ENCODE data around the gene CACNA1C.

CACNA1C gene

DNA sequence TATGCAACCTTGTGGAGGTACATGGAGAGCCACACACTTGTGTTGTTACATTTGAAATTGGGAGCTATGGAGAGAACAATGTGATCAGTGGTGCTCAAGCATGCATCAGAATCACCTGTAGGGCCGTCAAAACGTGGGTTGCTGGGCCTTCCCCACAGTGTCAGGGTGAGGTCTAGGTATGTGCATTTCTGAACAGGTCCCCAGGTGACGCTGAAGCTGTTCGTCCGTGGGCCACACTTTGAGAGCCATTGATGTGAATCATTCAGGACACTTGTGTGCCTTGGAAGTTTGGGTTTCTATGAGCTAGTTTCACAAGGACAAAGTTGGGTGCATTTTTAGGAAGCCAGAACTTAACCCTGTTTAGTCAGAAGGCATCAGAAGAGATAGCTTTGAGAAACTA lies 450.2 kb downstream of the CACNA1C start:
- Histone ChIP-seq H3K36me3 (ENCODE audit: insufficient read depth, low read length) (no peaks in the 10 kb centered on the region), H3K27me3 (ENCODE audit: insufficient read depth, low read length, poor library complexity) (peaks cover 3% of the 10 kb centered on the region), H3K9me3 (ENCODE audit: insufficient read depth, low read length, severe bottlenecking) (no peaks in the 10 kb centered on the region), H2AFZ (ENCODE audit: low read depth, low read length) (no peak overlapping the region), H3K27ac (ENCODE audit: low read length) (no peak overlapping the region), H3K4me3 (ENCODE audit: low read depth in 1 of 2, low read length in 2 of 2) (no peak overlapping the region), H3K4me1 (ENCODE audit: insufficient read depth, low read length) (no peaks in the 10 kb centered on the region), H3K4me2 (ENCODE audit: insufficient read depth, low read length) (no peak overlapping the region), H3K79me2 (ENCODE audit: insufficient read depth, low read length) (no peaks in the 10 kb centered on the region), H3K9ac (ENCODE audit: low read depth, low read length) (no peak overlapping the region), H4K20me1 (ENCODE audit: insufficient read depth, low read length) (no peaks in the 10 kb centered on the region)
- no peak for ATAC-seq (ENCODE audit: insufficient read depth, low read depth)
- TF ChIP-seq EZH2 (IDR thresholded peaks at IDR 0.05; ENCODE audit: borderline replicate concordance, low read depth, low read length, severe bottlenecking): no peak
- TF ChIP-seq, protein P1, sequence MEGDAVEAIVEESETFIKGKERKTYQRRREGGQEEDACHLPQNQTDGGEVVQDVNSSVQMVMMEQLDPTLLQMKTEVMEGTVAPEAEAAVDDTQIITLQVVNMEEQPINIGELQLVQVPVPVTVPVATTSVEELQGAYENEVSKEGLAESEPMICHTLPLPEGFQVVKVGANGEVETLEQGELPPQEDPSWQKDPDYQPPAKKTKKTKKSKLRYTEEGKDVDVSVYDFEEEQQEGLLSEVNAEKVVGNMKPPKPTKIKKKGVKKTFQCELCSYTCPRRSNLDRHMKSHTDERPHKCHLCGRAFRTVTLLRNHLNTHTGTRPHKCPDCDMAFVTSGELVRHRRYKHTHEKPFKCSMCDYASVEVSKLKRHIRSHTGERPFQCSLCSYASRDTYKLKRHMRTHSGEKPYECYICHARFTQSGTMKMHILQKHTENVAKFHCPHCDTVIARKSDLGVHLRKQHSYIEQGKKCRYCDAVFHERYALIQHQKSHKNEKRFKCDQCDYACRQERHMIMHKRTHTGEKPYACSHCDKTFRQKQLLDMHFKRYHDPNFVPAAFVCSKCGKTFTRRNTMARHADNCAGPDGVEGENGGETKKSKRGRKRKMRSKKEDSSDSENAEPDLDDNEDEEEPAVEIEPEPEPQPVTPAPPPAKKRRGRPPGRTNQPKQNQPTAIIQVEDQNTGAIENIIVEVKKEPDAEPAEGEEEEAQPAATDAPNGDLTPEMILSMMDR (IDR thresholded peaks at IDR 0.05; ENCODE audit: borderline replicate concordance, extremely low read depth, low read length, poor library complexity, severe bottlenecking): no peak
- DNase-seq: no peak

DNA sequence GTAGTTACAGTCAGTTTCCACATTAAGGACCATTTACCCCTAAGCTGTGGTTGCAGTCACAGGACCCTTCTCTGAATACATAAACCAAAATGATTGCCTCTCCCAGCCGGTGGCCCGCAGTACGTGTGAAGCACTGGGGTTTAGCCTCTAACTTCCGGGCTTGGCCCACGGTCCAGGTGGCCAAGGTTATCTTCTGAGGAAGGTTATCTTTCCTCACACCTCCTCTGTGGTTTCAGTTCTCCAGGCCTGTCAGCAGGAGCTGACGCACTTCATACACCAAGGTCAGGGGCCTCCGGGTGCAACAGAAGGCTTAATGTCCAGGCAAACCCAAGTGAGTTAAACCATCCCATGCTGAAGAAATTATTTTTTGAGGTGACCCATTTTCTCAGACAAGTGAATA lies 451.0 kb downstream of the CACNA1C start:
- H3K27ac ChIP-seq (ENCODE audit: low read length): no peak overlapping the region
- no peak overlapping the region for H2AFZ ChIP-seq (ENCODE audit: low read depth, low read length)
- TF ChIP-seq, protein P1 (IDR thresholded peaks at IDR 0.05; ENCODE audit: borderline replicate concordance, extremely low read depth, low read length, poor library complexity, severe bottlenecking): no peak
- TF ChIP-seq EZH2 (IDR thresholded peaks at IDR 0.05; ENCODE audit: borderline replicate concordance, low read depth, low read length, severe bottlenecking): no peak
- H3K4me2 ChIP-seq (ENCODE audit: insufficient read depth, low read length): no peak overlapping the region
- no peaks in the 10 kb centered on the region for H3K36me3 ChIP-seq (ENCODE audit: insufficient read depth, low read length)
- no peaks in the 10 kb centered on the region for H3K79me2 ChIP-seq (ENCODE audit: insufficient read depth, low read length)
- H3K4me3 ChIP-seq (ENCODE audit: low read depth in 1 of 2, low read length in 2 of 2): no peak overlapping the region
- DNase-seq (no peak), ATAC-seq (ENCODE audit: insufficient read depth, low read depth) (no peak)
- no peaks in the 10 kb centered on the region for H4K20me1 ChIP-seq (ENCODE audit: insufficient read depth, low read length)
- no peaks in the 10 kb centered on the region for H3K4me1 ChIP-seq (ENCODE audit: insufficient read depth, low read length)
- no peaks in the 10 kb centered on the region for H3K9me3 ChIP-seq (ENCODE audit: insufficient read depth, low read length, severe bottlenecking)
- H3K9ac ChIP-seq (ENCODE audit: low read depth, low read length): no peak overlapping the region
- H3K27me3 ChIP-seq (ENCODE audit: insufficient read depth, low read length, poor library complexity): peaks cover 3% of the 10 kb centered on the region

DNA sequence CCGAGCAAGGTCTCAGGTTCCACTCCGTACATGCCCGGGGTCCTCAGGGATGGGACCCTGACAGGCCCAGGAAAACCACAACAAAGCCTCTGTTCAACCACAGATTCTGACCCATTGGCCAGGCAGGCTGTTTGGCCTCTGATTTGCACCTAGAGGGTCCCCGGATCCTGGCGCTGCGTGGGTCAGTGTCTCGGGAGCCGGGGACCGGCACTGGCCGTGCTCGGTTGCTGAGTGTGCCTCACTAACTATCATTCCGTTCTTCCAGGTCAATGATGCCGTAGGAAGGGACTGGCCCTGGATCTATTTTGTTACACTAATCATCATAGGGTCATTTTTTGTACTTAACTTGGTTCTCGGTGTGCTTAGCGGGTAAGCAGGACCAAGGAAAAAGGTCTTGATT lies 451.8 kb downstream of the CACNA1C start:
- Histone ChIP-seq H2AFZ (ENCODE audit: low read depth, low read length) (no peak overlapping the region), H3K27ac (ENCODE audit: low read length) (no peak overlapping the region), H3K79me2 (ENCODE audit: insufficient read depth, low read length) (no peaks in the 10 kb centered on the region), H3K4me1 (ENCODE audit: insufficient read depth, low read length) (no peaks in the 10 kb centered on the region), H3K4me2 (ENCODE audit: insufficient read depth, low read length) (no peak overlapping the region), H3K4me3 (ENCODE audit: low read depth in 1 of 2, low read length in 2 of 2) (no peak overlapping the region), H3K9ac (ENCODE audit: low read depth, low read length) (no peak overlapping the region), H3K27me3 (ENCODE audit: insufficient read depth, low read length, poor library complexity) (peaks cover 3% of the 10 kb centered on the region), H3K36me3 (ENCODE audit: insufficient read depth, low read length) (no peaks in the 10 kb centered on the region), H3K9me3 (ENCODE audit: insufficient read depth, low read length, severe bottlenecking) (no peaks in the 10 kb centered on the region), H4K20me1 (ENCODE audit: insufficient read depth, low read length) (no peaks in the 10 kb centered on the region)
- TF ChIP-seq, protein P1 (IDR thresholded peaks at IDR 0.05; ENCODE audit: borderline replicate concordance, extremely low read depth, low read length, poor library complexity, severe bottlenecking): no peak
- TF ChIP-seq EZH2 (IDR thresholded peaks at IDR 0.05; ENCODE audit: borderline replicate concordance, low read depth, low read length, severe bottlenecking): no peak
- ATAC-seq (ENCODE audit: insufficient read depth, low read depth) (no peak), DNase-seq (no peak)

DNA sequence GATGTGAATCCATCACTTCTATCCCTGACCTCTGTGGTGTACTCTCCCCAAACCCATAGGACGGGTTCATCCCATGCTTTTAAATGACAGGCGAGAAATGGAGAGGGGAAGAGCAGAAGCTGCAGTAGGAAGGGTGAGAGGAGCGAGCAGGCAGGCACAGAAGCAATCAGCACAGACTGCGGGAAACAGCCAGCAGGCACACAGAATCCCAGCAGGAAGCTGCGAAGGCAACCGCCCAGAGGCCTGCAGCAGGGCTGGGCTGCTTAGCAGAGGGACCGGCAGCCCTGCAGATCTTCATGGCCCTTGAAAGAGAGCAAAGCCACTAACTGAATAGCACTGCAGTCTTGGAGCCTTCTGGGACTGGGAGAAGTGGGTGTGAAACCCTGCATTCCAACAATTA lies 455.0 kb downstream of the CACNA1C start:
- no peaks in the 10 kb centered on the region for H4K20me1 ChIP-seq (ENCODE audit: insufficient read depth, low read length)
- no peak for ATAC-seq (ENCODE audit: insufficient read depth, low read depth)
- peaks cover 10% of the 10 kb centered on the region for H3K27me3 ChIP-seq (ENCODE audit: insufficient read depth, low read length, poor library complexity)
- no peaks in the 10 kb centered on the region for H3K4me1 ChIP-seq (ENCODE audit: insufficient read depth, low read length)
- no peaks in the 10 kb centered on the region for H3K9me3 ChIP-seq (ENCODE audit: insufficient read depth, low read length, severe bottlenecking)
- DNase-seq: no peak
- no peaks in the 10 kb centered on the region for H3K79me2 ChIP-seq (ENCODE audit: insufficient read depth, low read length)
- H3K36me3 ChIP-seq (ENCODE audit: insufficient read depth, low read length): no peaks in the 10 kb centered on the region
- H2AFZ ChIP-seq (ENCODE audit: low read depth, low read length): no peak overlapping the region
- no peak overlapping the region for H3K4me2 ChIP-seq (ENCODE audit: insufficient read depth, low read length)
- H3K4me3 ChIP-seq (ENCODE audit: low read depth in 1 of 2, low read length in 2 of 2): no peak overlapping the region
- H3K9ac ChIP-seq (ENCODE audit: low read depth, low read length): no peak overlapping the region
- no peak overlapping the region for H3K27ac ChIP-seq (ENCODE audit: low read length)
- TF ChIP-seq, protein P1 (IDR thresholded peaks at IDR 0.05; ENCODE audit: borderline replicate concordance, extremely low read depth, low read length, poor library complexity, severe bottlenecking): no peak
- TF ChIP-seq EZH2 (IDR thresholded peaks at IDR 0.05; ENCODE audit: borderline replicate concordance, low read depth, low read length, severe bottlenecking): no peak

Measured in DND-41 (cell line).